HG02759 (cell line): ENCODE measurements around the gene CNTRL.
A peak's percentile ranks its signal among the peaks of the same experiment; 100 is the strongest.
"Not testable (repeated sequence)": the region's sequence is repeated elsewhere in the genome, so short reads cannot be mapped to it uniquely, and the experiment has no call there.

Experiments
- ATAC-seq: cut with Tn5 transposase; IDR thresholded peaks from one replicate; pipeline ENCODE4 v1.9.1; 2021; ENCODE audit warnings: mild to moderate bottlenecking, moderate library complexity; ENCODE audit not compliant: unreplicated experiment

The CNTRL gene

GRCh38 chr9:121069396-121069795, 5.4 kb upstream of the CNTRL start:
- no peak for ATAC-seq

GRCh38 chr9:121071370-121071755, 3.4 kb upstream of the CNTRL start:
- ATAC-seq: no peak

GRCh38 chr9:121071756-121072421, 2.9 kb upstream of the CNTRL start:
- no peak for ATAC-seq

GRCh38 chr9:121073038-121073437, 1.7 kb upstream of the CNTRL start:
- no peak for ATAC-seq

GRCh38 chr9:121075251-121076036, 689 bp downstream of the CNTRL start:
- ATAC-seq: peak; percentile 13

- no peak for ATAC-seq
Measured at GRCh38 chr9:121082075-121082474, 7.3 kb downstream of the CNTRL start.

- no peak for ATAC-seq
Measured at GRCh38 chr9:121085661-121086060, 10.9 kb downstream of the CNTRL start.

- ATAC-seq: no peak
Measured at GRCh38 chr9:121088576-121088975, 13.8 kb downstream of the CNTRL start.

GRCh38 chr9:121090743-121091142, 16.0 kb downstream of the CNTRL start:
- ATAC-seq: not testable (repeated sequence)

GRCh38 chr9:121095057-121095456, 20.3 kb downstream of the CNTRL start:
- no peak for ATAC-seq

GRCh38 chr9:121098567-121099198, 23.9 kb downstream of the CNTRL start:
- ATAC-seq: no peak

GRCh38 chr9:121104054-121104453, 29.3 kb downstream of the CNTRL start:
- not testable (repeated sequence) for ATAC-seq

GRCh38 chr9:121105531-121105930, 30.8 kb downstream of the CNTRL start:
- no peak for ATAC-seq

- no peak for ATAC-seq
Measured at GRCh38 chr9:121107029-121107428, 32.3 kb downstream of the CNTRL start.

GRCh38 chr9:121107881-121108280, 33.1 kb downstream of the CNTRL start:
- no peak for ATAC-seq

- ATAC-seq: no peak
Measured at GRCh38 chr9:121115466-121115865, 40.7 kb downstream of the CNTRL start.

GRCh38 chr9:121118266-121118665, 43.5 kb downstream of the CNTRL start:
- ATAC-seq: no peak

GRCh38 chr9:121120386-121120785, 45.6 kb downstream of the CNTRL start:
- no peak for ATAC-seq

- peak; percentile 99 for ATAC-seq
Measured at GRCh38 chr9:121121582-121122087, 46.9 kb downstream of the CNTRL start.

GRCh38 chr9:121122246-121123032, 47.7 kb downstream of the CNTRL start:
- ATAC-seq: no peak
